HEK293 (cell line): ENCODE data around the gene TBL1XR1.

Experiments
- ATF2 ChIP-seq: fragments of 450-650 bp; formaldehyde crosslinking; IDR thresholded peaks from 2 replicates; pipeline ENCODE4 v1.5.1; 2016; ENCODE audit warnings: missing biosample characterization, missing genetic modification characterization, low read depth
- CTCF ChIP-seq: fragments of 450-650 bp; formaldehyde crosslinking; IDR thresholded peaks from 2 replicates; pipeline ENCODE4 v1.5.1; 2016; ENCODE audit warnings: missing biosample characterization, missing genetic modification characterization
- PRDM4 ChIP-seq: fragments of 450-650 bp; formaldehyde crosslinking; IDR thresholded peaks from 2 replicates; pipeline ENCODE4 v1.5.1; 2017; ENCODE audit warnings: missing biosample characterization, missing genetic modification characterization
- YY1 ChIP-seq: fragments of 450-650 bp; formaldehyde crosslinking; IDR thresholded peaks from 2 replicates; pipeline ENCODE4 v1.5.1; 2018; ENCODE audit warnings: missing biosample characterization, missing genetic modification characterization
- ZBTB20 ChIP-seq: fragments of 450-650 bp; formaldehyde crosslinking; IDR thresholded peaks from 2 replicates; pipeline ENCODE4 v1.5.1; 2016; ENCODE audit warnings: missing biosample characterization, missing genetic modification characterization
- ZNF121 ChIP-seq: fragments of 450-650 bp; formaldehyde crosslinking; IDR thresholded peaks from 2 replicates; pipeline ENCODE4 v1.5.1; 2016; ENCODE audit warnings: missing biosample characterization, missing genetic modification characterization
- ZNF335 ChIP-seq: fragments of 450-650 bp; formaldehyde crosslinking; conservative IDR thresholded peaks from 2 replicates; pipeline ENCODE4 v1.5.1; 2016; ENCODE audit warnings: missing biosample characterization, missing genetic modification characterization
- ZNF391 ChIP-seq: fragments of 450-650 bp; formaldehyde crosslinking; IDR thresholded peaks from 2 replicates; pipeline ENCODE4 v1.5.1; 2016; ENCODE audit warnings: low read depth, missing biosample characterization, missing genetic modification characterization, borderline replicate concordance
- ZNF433 ChIP-seq: fragments of 450-650 bp; formaldehyde crosslinking; IDR thresholded peaks from 2 replicates; pipeline ENCODE4 v1.5.1; 2016; ENCODE audit warnings: missing biosample characterization, missing genetic modification characterization, low read depth
- ZNF449 ChIP-seq: fragments of 450-650 bp; formaldehyde crosslinking; IDR thresholded peaks from 2 replicates; pipeline ENCODE4 v1.5.1; 2017; ENCODE audit warnings: missing biosample characterization, mild to moderate bottlenecking, missing genetic modification characterization, moderate library complexity

GRCh38 chr3:177104299-177104992, 92.8 kb downstream of the TBL1XR1 start:
- TF ChIP-seq ZBTB20 (tag by site-specific recombination) = no peak
- no peak for TF ChIP-seq CTCF (tag by site-specific recombination)
- no peak for TF ChIP-seq ZNF391
- no peak for TF ChIP-seq PRDM4 (tag by site-specific recombination)
- TF ChIP-seq ATF2 (tag by site-specific recombination) = no peak
- TF ChIP-seq ZNF335 (tag by site-specific recombination) = no peak
- TF ChIP-seq YY1 (tag by site-specific recombination) = no peak
- TF ChIP-seq ZNF433 (tag by site-specific recombination) = no peak
- TF ChIP-seq ZNF121 (tag by site-specific recombination) = no peak
- TF ChIP-seq ZNF449 (tag by site-specific recombination) = no peak
